Left lung (tissue), 10 donors: ENCODE data around the gene ARHGEF12. TPM values are rescaled to one million over a fixed set of nuclear protein-coding genes. Genes with fewer than 3 reads are reported as not detected.

Source experiments
- ATAC-seq: fragments of 200-7000 bp; cut with Tn5 transposase; one replicate; pipeline ENCODE4 v1.9.1; 2020; ENCODE audit warnings: moderate library complexity
- DNase-seq, 4 donors: peaks; one replicate each; pipeline ENCODE4 v3.0.0-alpha.2; 2013 to 2020
- H3K27ac ChIP-seq, 2 donors: fragments of 200-600 bp; sonication (generic) in 1 of 2; one replicate each; pipeline versions ENCODE4 v1.5.0 to v1.8.0; 2020 to 2021
- H3K27me3 ChIP-seq, 2 donors: fragments of 200-600 bp; sonication (generic) in 1 of 2; one replicate each; pipeline versions ENCODE4 v1.5.0 to v1.8.0; 2020 to 2021
- H3K36me3 ChIP-seq, 2 donors: fragments of 200-600 bp; sonication (generic) in 1 of 2; one replicate each; pipeline versions ENCODE4 v1.5.0 to v1.8.0; 2020 to 2021
- H3K4me1 ChIP-seq, 2 donors: fragments of 200-600 bp; one replicate each; pipeline ENCODE4 v1.8.0; 2021
- H3K4me3 ChIP-seq, 2 donors: fragments of 200-600 bp; sonication (generic) in 1 of 2; one replicate each; pipeline versions ENCODE4 v1.5.0 to v1.8.0; 2020 to 2021; ENCODE audit warnings: mild to moderate bottlenecking in 1 of 2
- H3K9me3 ChIP-seq, 2 donors: fragments of 200-600 bp; sonication (generic) in 1 of 2; one replicate each; pipeline versions ENCODE4 v1.5.0 to v1.8.0; 2020 to 2021
- intact Hi-C, 2 donors: fragments of 100-400 bp; cut with DNase I; formaldehyde crosslinking; loops; one replicate each; pipeline versions ENCODE4 v1.11.2 to v1.14.2; 2022
- polyA plus RNA-seq, 6 donors: library from polyadenylated mRNA; unstranded; fragments of 120-200 nt; gene quantifications; one replicate each; pipeline ENCODE4 v1.2.1, GENCODE V29; 2013; ENCODE audit not compliant: insufficient read length in 6 of 6
- total RNA-seq, 2 donors: library from RNA; stranded (reverse); fragmentation: NEBNext Ultra II Directional; extraction: Animal tissue kit (Norgen Biotek cat#: 25700); gene quantifications; one replicate each; pipeline ENCODE4 v1.2.1, GENCODE V29; 2021
- TF ChIP-seq, protein P1 (sequence below), 2 donors: fragments of 200-600 bp; sonication (generic) in 1 of 2; IDR thresholded peaks; one replicate each; pipeline versions ENCODE4 v1.5.0 to v1.8.0; 2021; ENCODE audit warnings: antibody characterized with exemption in 2 of 2
- donor health status: DM: no; HTN: yes; CAD: no.
- donor health status: DM: no; HTN: no; CAD: no.

Gene ARHGEF12
- total and polyA plus RNA-seq, 8 donors, result 91.4 to 109 (median 99.6) TPM

DNA sequence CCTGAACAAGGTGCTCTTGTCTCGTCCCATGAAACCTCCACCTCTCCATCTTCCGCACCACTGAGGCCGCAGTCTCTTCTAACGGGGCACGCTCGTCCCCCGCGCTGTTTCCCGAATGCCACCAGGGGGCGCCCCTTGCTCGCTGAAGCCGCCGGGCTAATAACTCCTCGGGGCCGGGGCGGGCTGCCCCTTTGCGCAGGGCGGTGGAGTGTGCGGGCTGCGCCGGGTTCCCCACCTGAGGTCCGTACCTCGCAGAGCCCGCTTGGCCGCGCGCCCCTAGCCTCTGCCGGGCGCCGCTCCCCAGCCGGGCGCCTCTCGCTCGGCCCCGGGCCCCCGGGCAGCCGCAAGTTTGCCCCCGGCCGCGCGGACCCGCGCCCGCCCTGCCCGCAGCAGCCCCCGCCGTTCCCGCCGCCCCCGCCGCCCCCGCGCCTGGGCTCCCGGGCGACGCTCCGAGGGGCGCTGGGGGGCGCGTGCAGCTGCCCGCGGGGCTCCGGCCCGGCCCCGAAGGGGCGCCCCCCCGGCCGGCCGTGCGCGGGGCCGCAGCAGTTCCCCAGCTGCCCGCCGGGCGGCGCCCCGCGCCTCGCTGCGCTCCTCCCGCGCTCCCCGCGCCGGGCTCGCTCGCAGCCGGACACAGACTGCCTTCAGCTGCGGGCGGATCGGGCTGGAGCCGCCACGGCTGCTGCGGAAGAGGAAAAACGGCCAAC lies 175.1 kb downstream of the ARHGEF12 start, which contains the start of gene GRIK4:
TSS of gene GRIK4 (plus strand) at position 633 of the 704 bp plus-strand sequence. CDS start 148,571 bp downstream, outside the sequence.
- Histone ChIP-seq H3K9me3 (no peaks in the 10 kb centered on the region), H3K4me1 (no peaks in the 10 kb centered on the region), H3K4me3 (peak within 1 kb of the TSS in 1 of 2 donors; percentile 22), H3K27ac (no peak within 1 kb of the TSS), H3K36me3 (no peaks in the 10 kb centered on the region), H3K27me3 (peaks cover 4 to 84% of the 10 kb centered on the region in 2 donors)
- DNase-seq, result peak; percentile 77 to 93 (median 84)
- peak; percentile 95 for ATAC-seq
- TF ChIP-seq, protein P1, sequence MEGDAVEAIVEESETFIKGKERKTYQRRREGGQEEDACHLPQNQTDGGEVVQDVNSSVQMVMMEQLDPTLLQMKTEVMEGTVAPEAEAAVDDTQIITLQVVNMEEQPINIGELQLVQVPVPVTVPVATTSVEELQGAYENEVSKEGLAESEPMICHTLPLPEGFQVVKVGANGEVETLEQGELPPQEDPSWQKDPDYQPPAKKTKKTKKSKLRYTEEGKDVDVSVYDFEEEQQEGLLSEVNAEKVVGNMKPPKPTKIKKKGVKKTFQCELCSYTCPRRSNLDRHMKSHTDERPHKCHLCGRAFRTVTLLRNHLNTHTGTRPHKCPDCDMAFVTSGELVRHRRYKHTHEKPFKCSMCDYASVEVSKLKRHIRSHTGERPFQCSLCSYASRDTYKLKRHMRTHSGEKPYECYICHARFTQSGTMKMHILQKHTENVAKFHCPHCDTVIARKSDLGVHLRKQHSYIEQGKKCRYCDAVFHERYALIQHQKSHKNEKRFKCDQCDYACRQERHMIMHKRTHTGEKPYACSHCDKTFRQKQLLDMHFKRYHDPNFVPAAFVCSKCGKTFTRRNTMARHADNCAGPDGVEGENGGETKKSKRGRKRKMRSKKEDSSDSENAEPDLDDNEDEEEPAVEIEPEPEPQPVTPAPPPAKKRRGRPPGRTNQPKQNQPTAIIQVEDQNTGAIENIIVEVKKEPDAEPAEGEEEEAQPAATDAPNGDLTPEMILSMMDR (IDR thresholded peaks at IDR 0.05), result peak; percentile 90
- intact Hi-C loops, result loop anchor here in 1 of 2 donors (5.0 to 10.0 kb wide), 3 partner anchors 176 to 684 kb away; no protein-coding TSS in a partner anchor

DNA sequence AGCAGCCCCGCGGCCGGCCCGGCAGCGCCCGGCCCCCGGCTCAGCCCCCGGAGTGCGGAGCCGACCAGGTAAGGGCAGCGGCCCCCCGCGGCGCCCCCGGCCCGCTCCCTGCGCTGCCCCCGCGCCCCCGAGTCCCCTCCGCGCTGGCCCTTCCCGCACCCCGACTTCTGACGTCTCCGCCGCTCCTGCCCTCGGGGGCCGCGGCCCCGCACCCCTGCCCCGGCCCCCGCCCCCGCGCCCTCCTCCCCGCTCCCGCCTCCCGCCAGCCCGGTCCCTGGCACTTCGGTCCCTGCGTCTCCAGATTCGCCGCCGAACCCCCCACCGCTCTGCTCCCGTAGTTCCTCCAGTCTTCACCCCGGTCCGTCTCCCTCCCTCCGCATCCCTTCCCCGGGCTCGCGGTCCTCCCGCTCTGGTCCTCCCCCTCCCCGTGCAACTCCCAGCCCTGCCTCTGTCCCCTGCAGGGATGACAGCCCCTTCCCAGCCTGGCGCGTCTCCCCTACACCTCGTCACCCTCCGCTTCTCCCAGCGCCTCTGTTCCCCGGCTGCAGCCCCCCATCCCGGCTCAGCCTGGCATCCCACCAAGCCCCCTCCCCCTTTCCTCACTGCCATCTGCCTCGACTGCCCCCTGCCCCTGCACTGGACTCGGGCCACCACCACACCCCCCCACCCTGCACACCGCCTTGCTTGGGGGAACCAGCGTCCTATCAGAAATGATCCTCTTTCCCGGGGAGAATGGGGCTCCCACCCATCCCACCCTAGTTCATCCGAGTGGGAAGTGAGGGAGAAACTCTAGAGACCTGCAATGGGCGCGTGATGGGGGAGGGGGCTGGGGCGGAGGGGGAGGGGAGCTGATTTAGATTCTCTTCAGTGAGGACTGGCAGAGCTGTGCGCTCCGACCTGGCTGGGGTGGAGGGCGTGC lies 175.9 kb downstream of the ARHGEF12 start:
- H3K27ac ChIP-seq, result no peak overlapping the region
- ATAC-seq (no peak), DNase-seq (peak in 2 of 4 donors; percentile 51 to 78)
- TF ChIP-seq, protein P1 (IDR thresholded peaks at IDR 0.05), result no peak
- no peaks in the 10 kb centered on the region for H3K36me3 ChIP-seq
- peak overlapping the region in 1 of 2 donors; percentile 16 for H3K4me3 ChIP-seq
- H3K4me1 ChIP-seq, result no peaks in the 10 kb centered on the region
- no peaks in the 10 kb centered on the region for H3K9me3 ChIP-seq
- peaks cover under 1 to 87% of the 10 kb centered on the region in 2 donors for H3K27me3 ChIP-seq
- intact Hi-C loops, result loop anchor here in 1 of 2 donors (5.0 to 10.0 kb wide), 3 partner anchors 175 to 683 kb away; no protein-coding TSS in a partner anchor

DNA sequence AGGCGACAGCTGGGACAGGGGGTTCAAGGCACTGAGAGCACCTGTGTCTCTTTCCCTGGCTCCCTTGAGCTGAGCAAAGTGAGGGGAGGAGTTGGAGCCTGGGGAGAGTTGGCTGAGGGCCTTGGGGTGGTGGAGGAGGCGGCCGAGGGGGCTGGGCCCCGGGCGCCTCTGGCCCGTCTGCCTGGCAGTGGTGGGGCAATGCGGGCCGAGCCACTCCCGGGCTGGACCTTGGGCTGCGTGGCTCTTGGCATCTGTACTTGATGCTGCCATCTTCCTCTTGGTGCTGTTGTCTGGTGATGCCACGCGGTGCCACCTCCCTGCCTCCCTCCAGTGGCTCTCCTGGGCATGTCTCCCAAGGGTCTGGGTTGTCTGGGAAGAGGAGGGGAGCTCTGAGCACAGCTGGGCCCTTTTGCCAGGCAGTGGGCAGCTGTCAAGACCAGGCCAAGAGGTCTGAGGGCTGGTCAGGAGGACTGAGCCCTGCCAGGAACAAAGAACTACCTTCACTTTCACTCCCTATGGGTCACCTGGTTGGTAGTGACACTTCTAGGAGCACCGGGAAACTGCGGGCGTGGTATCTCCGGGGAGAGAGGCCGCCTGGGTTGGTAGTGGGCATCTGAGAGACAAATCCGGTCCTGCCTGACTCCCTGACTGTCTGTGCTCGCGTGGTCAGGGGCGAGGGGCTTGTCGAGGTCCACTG lies 176.7 kb downstream of the ARHGEF12 start:
- H3K27me3 ChIP-seq, result peaks cover 0 to 95% of the 10 kb centered on the region in 2 donors

DNA sequence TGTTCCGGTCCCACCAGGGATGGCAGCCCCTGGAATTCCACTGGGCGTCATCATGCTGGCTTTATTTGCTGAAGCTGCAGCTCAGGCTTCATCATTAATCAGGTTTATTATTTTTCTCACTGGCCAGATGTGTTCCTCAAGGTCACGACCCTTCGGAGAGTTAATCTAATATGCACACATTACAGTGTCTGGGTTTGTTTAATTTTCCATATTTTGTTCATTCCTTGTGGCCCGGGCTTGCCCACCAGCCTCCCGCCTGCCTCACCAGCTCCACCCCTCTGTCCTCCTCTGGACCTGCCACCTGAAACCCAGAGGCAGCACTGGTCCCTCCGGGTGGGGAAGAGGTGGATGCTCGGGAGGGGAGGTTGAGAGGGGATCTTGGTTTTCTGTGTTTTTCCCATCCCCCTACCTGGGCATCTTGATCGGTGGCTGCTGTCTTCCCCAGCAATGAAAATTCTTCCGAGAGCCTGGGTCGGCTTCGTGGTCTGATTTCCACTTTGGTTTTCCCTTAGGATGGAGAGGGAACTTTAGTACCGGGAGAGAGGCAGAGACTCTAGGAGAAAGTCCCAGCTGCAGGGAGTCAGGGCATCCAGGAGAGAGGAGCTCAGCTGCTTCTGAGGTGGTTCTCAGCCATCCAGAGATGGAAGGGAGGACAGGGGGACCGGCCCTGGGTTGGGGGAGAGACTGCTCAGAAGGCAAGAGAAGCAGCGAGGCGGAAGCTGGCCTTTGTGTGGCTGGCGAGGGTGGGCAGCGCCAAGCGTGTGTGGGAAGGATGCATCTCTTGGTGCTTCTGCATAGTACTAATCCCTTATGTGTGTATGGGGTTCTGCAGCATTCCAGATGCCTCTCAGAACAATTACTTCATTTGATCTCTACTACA lies 177.5 kb downstream of the ARHGEF12 start:
- DNase-seq, result peak in 1 of 4 donors; percentile 61
- no peak overlapping the region for H3K27ac ChIP-seq
- H3K4me3 ChIP-seq, result no peak overlapping the region
- TF ChIP-seq, protein P1 (IDR thresholded peaks at IDR 0.05), result no peak
- no peak for ATAC-seq
- H3K36me3 ChIP-seq, result no peaks in the 10 kb centered on the region
- H3K27me3 ChIP-seq, result peaks cover 0 to 98% of the 10 kb centered on the region in 2 donors
- intact Hi-C loops, result loop anchor here in 1 of 2 donors (5.0 to 10.0 kb wide), 3 partner anchors 174 to 681 kb away; no protein-coding TSS in a partner anchor
- H3K4me1 ChIP-seq, result no peaks in the 10 kb centered on the region
- no peaks in the 10 kb centered on the region for H3K9me3 ChIP-seq

More for the DNA sequence above, 176.7 kb downstream of the ARHGEF12 start:
- DNase-seq, result peak in 1 of 4 donors; percentile 61
- intact Hi-C loops, result loop anchor here in 1 of 2 donors (5.0 to 10.0 kb wide), 3 partner anchors 174 to 682 kb away; no protein-coding TSS in a partner anchor
- Histone ChIP-seq H3K9me3 (no peaks in the 10 kb centered on the region), H3K36me3 (no peaks in the 10 kb centered on the region), H3K4me1 (no peaks in the 10 kb centered on the region), H3K4me3 (no peak overlapping the region), H3K27ac (no peak overlapping the region)
- no peak for ATAC-seq
- TF ChIP-seq, protein P1 (IDR thresholded peaks at IDR 0.05), result no peak
